GM12891 (cell line): ENCODE data around the gene AFDN.

Experiments used
- DNase-seq: peaks from one replicate; pipeline ENCODE4 v3.0.0; 2011; ENCODE audit warnings: low spot score; ENCODE audit not compliant: insufficient read length
- FAIRE-seq: peaks from 2 replicates; lab custom pipeline; 2011; peaks lifted over from hg19 to GRCh38; lab: Jason Lieb, UNC
- PAX5 ChIP-seq: IDR thresholded peaks from 2 replicates; pipeline ENCODE4 v1.6.1; 2011; ENCODE audit warnings: low read length, moderate library complexity, mild to moderate bottlenecking; ENCODE audit not compliant: insufficient read depth, severe bottlenecking
- POLR2A ChIP-seq: IDR thresholded peaks from 2 replicates; pipeline ENCODE4 v1.6.1; 2011; ENCODE audit warnings: low read depth, low read length, control low read depth
- POLR2AphosphoS5 ChIP-seq: IDR thresholded peaks from 2 replicates; pipeline ENCODE4 v1.6.1; 2011; ENCODE audit warnings: low read depth, low read length, control low read depth
- POU2F2 ChIP-seq: IDR thresholded peaks from 2 replicates; pipeline ENCODE4 v1.6.1; 2011; ENCODE audit warnings: low read depth, mild to moderate bottlenecking, control low read depth, low read length, moderate library complexity
- SPI1 ChIP-seq: IDR thresholded peaks from 2 replicates; pipeline ENCODE4 v1.6.1; 2011; ENCODE audit warnings: low read depth, low read length, control low read depth
- TAF1 ChIP-seq: IDR thresholded peaks from 2 replicates; pipeline ENCODE4 v1.6.1; 2011; ENCODE audit warnings: low read depth, low read length, control low read depth

The AFDN gene

GRCh38 chr6:167904791-167905190 lies 78.1 kb downstream of the AFDN start:
- TF ChIP-seq SPI1 (no peak), PAX5 (no peak), TAF1 (no peak), POLR2AphosphoS5 (no peak), POU2F2 (no peak), POLR2A (no peak)
- DNase-seq (no peak), FAIRE-seq (no peak)

- FAIRE-seq (peak; percentile 56), DNase-seq (no peak)
- TF ChIP-seq POU2F2 = no peak
Measured at GRCh38 chr6:167906899-167907298, 80.2 kb downstream of the AFDN start.

GRCh38 chr6:167907837-167908681 lies 81.3 kb downstream of the AFDN start:
- no peak for FAIRE-seq
- TF ChIP-seq POLR2AphosphoS5 (no peak), TAF1 (no peak), POLR2A (no peak), POU2F2 (no peak), PAX5 (no peak), SPI1 (no peak)
- no peak for DNase-seq

- DNase-seq (no peak), FAIRE-seq (no peak)
- TF ChIP-seq POLR2A = no peak
- TF ChIP-seq POLR2AphosphoS5 = no peak
- TF ChIP-seq TAF1 = no peak
- no peak for TF ChIP-seq SPI1
- no peak for TF ChIP-seq POU2F2
- TF ChIP-seq PAX5 = no peak
Measured at GRCh38 chr6:167910007-167910406, 83.3 kb downstream of the AFDN start.

- TF ChIP-seq POLR2A (no peak), PAX5 (no peak), POLR2AphosphoS5 (no peak), POU2F2 (no peak), SPI1 (no peak), TAF1 (no peak)
- DNase-seq (no peak), FAIRE-seq (no peak)
Measured at GRCh38 chr6:167910652-167911051, 83.9 kb downstream of the AFDN start.

- DNase-seq = no peak
Measured at GRCh38 chr6:167912494-167912893, 85.8 kb downstream of the AFDN start.

GRCh38 chr6:167913699-167914098 lies 87.0 kb downstream of the AFDN start:
- FAIRE-seq = no peak
- TF ChIP-seq POLR2A (no peak), SPI1 (no peak), POU2F2 (no peak)
- DNase-seq = no peak

More at GRCh38 chr6:167912494-167912893, 85.8 kb downstream of the AFDN start:
- TF ChIP-seq PAX5 (no peak), POLR2AphosphoS5 (no peak), TAF1 (no peak), POU2F2 (no peak), SPI1 (no peak), POLR2A (no peak)
- FAIRE-seq = no peak

GRCh38 chr6:167915139-167915538 lies 88.4 kb downstream of the AFDN start:
- TF ChIP-seq PAX5 (no peak), POU2F2 (no peak)
- FAIRE-seq (no peak), DNase-seq (no peak)

- no peak for DNase-seq
- no peak for FAIRE-seq
- TF ChIP-seq POLR2A (no peak), POU2F2 (no peak), PAX5 (no peak), POLR2AphosphoS5 (no peak)
Measured at GRCh38 chr6:167917551-167918154, 90.9 kb downstream of the AFDN start.

GRCh38 chr6:167918548-167919278 lies 92.0 kb downstream of the AFDN start:
- DNase-seq (no peak), FAIRE-seq (no peak)

More at GRCh38 chr6:167918548-167919278, 92.0 kb downstream of the AFDN start:
- TF ChIP-seq PAX5 (no peak), POU2F2 (no peak), POLR2A (no peak), TAF1 (no peak), POLR2AphosphoS5 (no peak), SPI1 (no peak)
